HG03135 (cell line): ENCODE data around the gene C5orf34.
A peak's percentile ranks its signal among the peaks of the same experiment; 100 is the strongest.
"Not testable (repeated sequence)": the region's sequence is repeated elsewhere in the genome, so short reads cannot be mapped to it uniquely, and the experiment has no call there.

Source experiments
- ATAC-seq: cut with Tn5 transposase; IDR thresholded peaks from one replicate; pipeline ENCODE4 v1.9.1; 2021; ENCODE audit warnings: mild to moderate bottlenecking, moderate library complexity; ENCODE audit not compliant: unreplicated experiment

The C5orf34 gene, protein sequence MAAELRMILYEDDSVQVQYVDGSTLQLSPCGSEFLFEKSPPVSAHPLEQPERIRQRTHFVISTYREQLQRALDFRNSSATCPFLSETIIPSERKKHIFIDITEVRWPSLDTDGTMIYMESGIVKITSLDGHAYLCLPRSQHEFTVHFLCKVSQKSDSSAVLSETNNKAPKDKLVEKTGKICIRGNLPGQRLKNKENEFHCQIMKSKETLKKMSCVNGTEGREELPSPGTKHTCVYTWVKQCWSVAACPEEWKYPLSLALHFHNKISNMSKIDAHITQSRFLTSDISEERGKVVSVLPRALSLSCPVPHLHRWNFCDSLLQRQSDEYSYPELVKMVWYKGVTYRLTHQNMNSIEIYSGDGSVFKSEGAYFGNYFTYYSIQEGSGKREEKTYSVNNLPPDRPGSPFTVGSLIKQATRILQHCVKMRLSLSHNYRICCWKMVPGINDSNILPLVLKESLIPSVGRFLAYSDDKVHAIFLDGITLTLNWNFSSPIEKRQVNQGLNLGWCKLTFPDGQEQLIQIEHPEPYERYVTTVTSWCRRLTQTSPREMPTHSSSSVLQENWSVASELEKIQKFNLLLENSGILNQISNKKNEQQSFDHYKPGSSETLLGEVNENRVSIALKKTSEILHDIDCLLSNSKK

DNA sequence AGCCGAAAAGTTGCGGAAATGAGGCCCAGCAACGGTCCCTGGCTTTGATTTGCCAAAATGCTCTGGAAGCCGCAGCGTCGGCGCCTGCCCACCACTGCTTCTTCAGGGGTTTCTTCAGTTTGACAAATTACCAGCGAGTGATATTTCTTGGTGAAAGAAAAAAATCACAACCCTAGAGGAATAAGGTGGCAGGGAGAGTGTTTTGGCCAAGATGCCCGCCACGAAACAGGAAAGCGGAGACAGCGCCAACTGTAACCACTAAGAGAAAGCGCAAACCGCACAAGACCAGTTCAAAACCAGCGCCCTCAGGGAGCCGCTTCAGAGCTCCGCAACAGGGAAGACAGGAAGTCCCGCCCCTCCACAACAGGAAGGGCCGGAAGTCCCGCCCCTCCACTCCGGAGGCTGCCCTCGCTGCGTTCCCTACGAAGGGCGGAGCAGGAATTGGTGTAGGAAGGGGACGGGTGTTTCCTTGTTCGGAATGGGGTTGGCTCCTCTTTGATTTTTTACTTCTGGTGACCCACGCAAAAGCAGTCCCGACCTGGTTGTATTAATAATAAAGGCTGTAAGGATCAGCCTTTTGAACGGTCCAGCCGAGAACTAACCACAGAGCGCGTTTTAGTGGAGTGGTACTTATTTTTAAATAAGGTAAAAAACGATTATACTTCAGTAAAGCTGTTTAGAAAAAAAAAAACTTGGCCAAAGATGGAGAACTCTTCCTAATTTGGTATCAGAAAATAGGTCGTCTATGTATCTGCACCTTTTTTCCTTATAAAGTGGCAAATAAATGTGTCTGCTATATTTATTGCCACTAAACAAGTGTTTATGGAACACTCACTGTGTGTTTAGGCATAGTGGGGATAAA, at the start of gene C5orf34:
Gene C5orf34, minus strand, starts transcription at position 333 of the 862 bp plus-strand sequence. CDS start 5,809 bp downstream, outside the sequence.
- ATAC-seq: peak; percentile 98

DNA sequence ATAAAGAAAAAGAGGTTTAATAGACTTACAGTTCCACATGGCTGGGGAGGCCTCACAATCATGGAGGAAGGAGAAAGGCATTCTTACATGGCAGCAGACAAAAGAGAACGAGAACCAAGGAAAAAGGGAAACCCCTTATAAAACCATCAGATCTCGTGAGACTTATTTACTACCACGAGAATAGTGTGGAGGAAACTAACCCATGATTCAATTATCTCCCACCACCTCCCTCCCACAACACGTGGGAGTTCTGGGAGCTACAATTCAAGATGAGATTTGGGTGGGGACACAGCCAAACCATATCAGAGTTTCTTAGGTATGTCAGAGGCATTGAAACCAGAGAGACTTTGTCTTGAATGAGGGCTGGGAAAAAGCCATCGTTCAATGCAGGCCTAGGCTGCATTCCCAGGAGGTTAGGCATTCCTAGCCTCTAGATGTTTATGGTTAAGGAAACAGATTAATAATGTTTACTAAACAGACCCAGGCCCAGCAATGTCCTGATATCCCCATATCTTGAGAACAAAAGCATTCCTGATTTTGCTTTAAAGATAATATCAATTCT, 49.4 kb upstream of the C5orf34 start:
- ATAC-seq: no peak

DNA sequence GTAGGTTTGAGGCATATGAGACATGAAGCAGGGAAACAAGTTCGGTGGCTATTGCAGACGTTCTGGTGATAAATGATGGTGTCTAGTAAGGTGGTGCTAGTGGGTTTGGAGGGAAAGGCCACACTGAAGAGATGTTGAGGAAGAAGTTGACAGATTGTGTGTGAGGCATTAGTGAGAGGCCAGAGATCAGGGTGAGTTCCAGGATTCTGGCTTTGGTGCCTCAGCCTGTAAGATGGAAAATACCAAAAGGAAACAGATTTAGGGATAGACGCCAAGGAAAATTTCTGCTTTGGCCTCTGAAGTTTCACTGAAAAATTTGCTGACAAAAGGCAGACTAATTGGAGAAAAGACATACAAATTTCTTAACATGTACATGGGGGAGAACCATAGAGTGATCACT, 48.4 kb upstream of the C5orf34 start:
- ATAC-seq: no peak

DNA sequence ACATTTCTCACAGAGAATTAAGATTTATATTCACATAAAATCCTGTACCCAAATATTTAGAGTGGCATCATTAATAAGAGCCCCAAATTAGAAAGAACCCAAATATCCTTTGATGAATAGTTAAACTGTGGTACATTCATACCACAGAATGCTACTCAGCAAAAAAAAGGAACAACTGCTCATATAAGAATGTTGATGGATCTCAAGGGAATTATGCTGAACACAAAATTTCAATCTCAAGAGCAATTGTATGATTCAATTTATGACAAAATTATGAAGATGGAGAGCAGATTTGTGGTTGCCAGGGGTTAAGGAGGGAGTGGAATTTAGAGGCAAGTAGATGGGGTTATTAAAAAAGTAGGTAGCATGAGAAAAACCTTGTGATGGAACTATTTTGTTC, 46.4 kb upstream of the C5orf34 start:
- ATAC-seq: no peak

DNA sequence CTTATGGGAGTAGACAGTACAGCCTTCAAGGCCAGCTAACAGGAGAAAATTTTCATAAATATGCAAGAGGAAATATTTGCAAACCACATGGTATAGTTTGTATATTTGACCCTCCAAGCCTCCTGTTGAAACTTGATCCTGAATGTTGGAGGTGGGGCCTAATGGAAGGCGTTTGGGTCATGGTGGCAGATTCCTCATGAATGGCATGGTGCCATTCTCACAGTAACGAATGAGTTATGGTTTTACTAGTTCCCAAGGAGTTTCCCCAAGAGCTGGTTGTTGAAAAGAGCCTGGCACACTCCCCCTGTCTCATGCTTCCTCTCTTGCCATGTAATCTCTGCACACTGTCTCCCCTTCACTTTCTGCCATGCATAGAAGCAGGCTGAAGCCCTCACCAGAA, 45.2 kb upstream of the C5orf34 start:
- ATAC-seq: no peak

DNA sequence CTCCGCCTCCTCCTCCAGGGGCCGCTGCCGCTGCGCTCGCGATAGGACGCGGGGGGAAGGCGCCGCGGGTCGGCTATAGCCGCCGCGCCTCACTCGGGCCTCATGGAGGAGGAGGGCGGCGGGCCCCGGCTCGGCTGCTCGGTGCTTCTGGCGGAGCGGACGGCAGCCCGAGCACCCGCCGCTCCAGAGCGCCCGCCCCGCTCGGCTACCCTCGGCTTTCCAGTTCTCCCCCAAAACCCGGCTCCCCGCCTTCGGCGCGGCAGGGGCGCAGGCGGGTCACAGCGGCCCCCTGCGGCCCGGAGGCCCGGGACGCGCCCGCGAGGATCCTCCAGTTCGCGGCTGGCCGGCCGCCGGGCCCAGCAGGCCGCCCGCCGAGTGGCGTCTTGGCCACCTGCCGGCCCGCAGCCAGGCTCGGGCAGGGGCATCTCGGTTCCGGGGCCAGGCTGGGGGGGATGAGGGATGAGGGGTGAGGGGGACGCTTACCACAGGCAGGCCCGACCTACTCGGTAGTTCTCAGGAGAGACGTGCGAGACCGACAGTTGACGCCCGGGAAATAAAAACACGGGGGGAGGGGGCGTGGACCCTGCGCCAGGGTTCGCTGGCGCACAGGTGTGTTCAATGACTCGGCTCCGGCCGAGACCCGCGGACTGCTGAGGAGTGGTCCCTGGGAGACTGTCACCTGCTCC, 42.1 kb upstream of the C5orf34 start, which contains the start of gene PAIP1:
Gene PAIP1, minus strand, starts transcription at position 221 of the 686 bp plus-strand sequence. CDS start 231 bp downstream, outside the sequence.
- ATAC-seq: peak; percentile 93

DNA sequence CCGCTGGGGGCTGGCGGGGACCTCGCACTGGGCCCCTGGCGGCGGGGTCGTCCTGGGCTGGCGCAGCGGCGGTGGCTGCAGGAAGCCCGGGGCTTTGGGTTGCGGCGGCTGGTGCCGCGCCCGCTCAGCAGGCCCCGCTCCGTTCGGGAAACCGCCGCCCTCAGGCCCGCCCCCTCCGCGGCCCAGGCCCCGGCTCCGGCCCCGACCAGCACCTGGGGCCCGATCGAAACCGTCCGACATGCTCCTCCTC, 41.6 kb upstream of the C5orf34 start:
- ATAC-seq: not testable (repeated sequence)

DNA sequence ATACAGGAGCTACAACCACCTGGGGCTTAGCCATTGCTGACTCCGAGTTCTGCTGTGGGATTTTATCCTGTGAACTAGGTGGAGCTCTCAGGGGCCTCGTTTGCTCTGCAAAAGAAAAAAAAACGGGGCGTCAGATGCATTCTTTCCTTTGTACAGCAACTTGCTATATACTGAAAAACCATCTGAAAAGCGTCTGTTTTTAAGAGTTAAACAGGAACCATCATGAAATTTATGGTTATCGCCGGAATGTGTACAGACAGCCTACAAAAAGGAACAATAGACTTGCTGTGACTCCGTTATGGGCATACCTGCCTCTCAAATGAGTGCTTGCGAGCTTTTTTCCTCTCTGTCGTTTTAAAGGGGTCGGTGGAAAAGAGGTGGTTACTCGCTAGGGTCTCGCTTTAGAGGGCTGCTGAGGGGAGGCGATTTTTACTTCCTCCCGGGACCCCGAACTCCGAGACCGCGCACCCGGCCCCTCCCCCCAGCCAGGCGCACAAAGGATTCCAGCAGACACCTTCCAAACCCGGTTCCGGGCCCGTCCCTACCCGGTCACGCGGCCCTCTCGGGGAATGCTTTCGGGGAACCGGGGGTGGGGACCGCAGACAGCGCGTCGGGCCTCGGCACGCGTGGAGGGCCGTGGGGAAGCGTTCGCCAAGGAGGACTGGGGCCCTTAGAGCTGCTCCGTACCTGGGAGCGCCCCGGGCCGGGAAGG, 41.1 kb upstream of the C5orf34 start:
- ATAC-seq: peak; percentile 29

DNA sequence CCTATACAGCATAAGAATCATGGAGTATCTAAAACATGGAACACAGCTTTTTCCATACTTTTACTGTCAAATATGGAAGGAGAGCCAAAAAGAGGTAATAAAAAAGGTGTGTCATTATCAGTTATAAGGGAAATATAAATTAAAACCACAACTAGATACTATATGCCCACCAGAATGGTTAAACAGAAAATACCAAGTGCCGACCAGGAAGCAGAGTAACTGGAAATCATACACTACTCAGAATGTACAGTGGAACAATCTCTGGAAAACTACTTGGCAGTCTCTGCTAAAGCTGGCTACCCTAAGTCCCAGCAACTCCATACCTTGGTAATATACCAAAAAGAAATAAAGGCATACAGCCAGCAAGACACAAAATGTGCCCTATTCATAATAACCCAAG, 39.5 kb upstream of the C5orf34 start:
- no peak for ATAC-seq

DNA sequence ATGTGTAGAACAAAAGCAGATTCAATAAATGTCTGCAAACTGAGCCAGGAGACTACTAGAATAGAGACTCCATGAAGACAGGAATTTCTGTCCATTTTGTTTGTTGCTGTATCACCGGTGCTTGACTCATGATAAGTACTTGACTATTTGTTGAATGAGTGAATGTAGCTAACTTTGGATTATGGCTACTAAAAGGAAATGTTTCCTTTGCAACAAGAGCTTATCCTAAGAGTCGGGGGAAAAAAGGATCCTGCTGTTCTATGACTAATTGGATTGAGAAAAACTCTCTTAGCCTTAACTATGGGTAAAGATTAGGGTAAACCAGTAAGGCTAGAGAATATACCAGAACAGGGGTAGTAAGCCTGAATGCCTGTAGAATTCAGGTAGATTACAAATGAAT, 38.4 kb upstream of the C5orf34 start:
- ATAC-seq: no peak

DNA sequence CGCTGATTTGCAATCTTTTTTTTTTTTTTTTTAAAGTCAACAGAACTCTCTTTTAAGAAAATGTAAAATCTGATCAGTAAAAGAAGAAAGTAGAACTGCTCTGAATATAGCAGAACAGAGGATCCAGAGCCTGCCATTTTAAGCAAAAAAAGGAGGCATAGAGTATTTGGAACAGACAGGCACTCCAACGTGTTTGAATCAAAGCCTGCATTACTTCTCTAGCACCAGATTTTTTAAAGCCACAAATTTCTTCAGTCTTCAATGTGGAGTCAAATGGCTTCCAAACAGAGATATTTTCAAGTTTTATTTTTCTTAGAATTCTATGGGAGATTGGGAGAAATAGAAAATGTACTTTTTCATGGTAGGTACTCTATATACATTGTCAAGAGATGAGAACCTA, 36.8 kb upstream of the C5orf34 start:
- no peak for ATAC-seq

DNA sequence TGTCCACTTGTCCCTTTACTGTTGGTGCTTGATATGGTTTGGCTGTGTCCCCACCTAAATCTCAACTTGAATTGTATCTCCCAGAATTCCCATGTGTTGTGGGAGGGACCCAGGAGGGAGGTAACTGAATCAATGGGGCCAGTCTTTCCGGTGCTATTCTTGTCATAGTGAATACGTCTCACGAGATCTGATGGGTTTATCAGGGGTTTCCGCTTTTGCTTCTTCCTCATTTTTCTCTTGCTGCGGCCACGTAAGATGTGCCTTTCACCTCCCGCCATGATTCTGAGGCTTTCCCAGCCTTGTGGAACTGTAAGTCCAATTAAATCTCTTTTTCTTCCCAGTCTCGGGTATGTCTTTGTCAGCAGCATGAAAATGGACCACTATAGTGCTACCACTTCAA, 34.3 kb upstream of the C5orf34 start:
- not testable (repeated sequence) for ATAC-seq

DNA sequence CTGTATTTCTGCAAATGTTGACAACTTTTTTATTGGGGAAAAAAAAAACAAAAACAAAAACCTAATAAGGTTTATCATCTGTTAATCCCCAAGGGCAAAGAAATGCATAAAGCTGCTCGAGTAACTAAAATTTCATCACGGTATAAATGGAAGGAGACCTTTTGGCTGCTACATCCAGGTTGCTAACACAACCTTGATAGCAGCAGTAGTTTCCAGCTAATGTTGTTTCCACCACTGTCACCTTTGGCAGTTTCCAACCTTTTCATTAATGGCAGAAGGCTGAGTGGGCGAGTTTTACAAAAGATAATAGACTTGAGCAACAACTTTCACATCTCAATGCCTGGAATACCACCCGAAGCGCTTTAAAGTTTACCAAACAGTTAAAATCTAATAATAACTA, 33.4 kb upstream of the C5orf34 start:
- ATAC-seq: no peak

DNA sequence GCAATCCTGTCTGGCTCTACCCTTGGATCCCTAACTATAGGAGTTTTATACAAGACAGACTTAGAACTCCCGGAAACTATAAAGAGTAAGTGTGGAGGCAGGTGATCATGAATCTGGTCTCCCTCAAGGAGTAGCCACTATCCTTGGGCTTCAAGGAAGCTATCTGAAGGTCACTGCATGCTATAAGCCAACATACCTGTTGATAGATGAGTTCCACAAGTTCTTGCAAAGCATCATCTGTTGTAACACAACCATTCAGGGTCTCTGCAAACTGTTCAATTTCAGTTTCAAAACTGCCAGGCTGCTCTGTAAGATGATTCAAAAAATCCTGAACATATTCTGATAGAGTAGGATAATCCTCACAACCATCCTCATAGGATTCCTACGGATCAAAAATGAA, 32.6 kb upstream of the C5orf34 start:
- ATAC-seq: no peak

DNA sequence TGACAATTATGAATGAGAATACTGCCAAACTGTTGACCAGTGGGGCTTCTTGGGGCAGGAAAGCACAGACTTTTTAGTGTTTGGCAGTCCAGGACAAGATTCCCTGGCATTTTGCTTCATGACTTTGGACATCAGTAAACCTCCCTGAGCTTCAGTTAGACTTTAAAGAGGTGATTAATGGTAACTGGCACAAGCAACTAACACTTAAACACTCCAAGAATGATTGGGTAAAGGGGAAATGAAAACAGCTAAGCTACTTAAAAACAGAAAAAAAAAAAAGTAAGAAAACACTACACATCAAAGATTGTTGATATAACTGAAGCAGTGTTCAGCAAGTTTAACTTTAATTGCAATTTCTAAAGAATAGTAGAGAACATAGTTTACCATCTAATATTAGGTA, 28.5 kb upstream of the C5orf34 start:
- ATAC-seq: no peak

DNA sequence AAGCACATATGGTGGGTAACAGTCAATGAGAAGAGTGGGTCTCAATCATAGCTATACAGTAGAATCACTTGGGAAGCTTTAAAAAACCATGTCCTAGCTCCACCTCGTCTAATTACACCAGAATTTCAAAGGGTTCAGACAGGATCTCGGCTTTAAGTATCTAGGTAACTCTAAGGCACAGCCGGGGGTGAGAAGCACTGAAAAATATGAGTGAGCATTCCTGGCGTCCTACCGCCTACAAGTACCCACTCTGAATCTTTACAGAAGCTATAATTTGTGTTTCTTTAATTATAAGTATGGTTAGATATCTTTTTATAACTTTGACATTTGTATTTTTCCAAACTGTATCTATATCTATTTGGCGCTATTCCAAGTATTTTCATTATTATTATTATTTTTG, 25.8 kb upstream of the C5orf34 start:
- ATAC-seq: no peak

DNA sequence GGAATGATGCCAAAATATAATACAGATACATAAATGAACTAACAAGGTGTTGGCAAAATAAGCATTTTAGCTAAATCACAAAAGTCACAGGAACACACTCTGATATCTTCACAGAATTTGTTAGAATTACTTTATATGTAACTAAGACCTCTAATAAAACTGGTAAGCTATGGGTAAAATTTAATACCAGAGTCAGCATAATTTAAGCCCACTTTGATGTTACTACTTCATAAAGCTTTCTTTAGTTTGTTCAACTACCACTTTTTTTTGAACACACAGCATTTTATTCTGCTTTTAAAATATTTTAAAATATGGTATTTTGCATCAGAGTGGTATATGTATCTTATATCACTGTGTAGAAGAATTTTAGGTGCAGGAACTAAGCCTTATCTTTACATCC, 22.0 kb upstream of the C5orf34 start:
- ATAC-seq: no peak

DNA sequence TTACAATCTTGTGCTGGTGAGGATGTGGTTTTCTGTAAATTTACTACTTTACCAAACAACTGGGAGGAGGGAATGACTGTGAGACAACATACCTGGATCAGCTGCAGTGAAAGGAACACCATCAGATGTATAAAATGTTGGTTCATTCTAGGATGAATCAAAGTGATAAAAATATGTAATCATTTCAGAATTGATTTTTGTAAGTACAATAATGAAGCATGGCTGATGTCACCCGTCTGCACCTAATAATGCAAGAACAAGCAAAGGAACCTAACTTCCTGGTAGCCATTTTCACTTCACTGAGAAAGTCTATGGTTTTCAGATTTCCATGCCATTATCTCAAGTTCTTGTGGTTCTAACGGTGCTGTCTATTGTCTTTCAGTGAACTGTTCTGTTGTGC, 18.7 kb upstream of the C5orf34 start:
- no peak for ATAC-seq

DNA sequence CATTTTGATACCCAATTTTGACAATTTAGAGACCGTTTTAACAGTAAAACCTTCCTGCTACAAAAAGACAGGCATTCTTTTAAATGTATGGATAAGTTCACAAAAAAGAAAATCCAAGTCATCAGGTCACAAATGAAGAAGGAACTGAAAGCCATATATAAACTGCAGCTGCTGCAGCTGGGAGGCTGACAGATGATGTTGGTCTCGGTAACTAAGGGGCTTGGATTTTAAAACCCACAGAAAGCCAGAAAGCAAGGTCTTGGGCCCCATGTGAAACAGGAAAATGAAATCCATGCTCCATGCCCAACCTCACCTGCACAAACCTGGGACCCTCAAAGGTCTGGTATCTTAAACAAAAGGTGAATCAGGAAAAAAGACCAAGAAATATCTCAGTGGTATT, 15.7 kb upstream of the C5orf34 start:
- no peak for ATAC-seq

DNA sequence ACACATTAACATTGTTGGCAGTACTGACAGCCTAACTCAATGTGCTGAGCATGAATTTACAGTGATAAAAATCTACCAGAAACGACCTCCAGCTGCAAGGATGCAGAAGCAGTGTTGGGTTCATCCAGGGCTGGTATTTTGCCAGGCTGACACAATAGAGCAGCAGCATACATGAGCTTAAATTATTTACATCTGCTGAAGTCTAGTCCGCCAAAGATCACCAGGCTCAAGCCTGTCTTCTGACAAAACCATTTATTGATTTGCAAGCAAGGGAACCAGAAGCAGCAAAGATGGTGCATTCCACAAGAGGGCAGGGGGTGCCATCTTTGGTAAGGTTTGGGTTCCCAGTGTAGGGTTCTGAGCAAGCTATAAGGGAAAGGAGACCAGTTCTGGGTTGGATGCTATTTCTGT, 8.7 kb upstream of the C5orf34 start:
- no peak for ATAC-seq
